HG03139 (cell line): ENCODE results near the gene PARVB.
"Not testable (repeated sequence)": the region's sequence is repeated elsewhere in the genome, so short reads cannot be mapped to it uniquely, and the experiment has no call there.

Source experiments
- ATAC-seq: cut with Tn5 transposase; IDR thresholded peaks from one replicate; pipeline ENCODE4 v1.9.1; 2021; ENCODE audit not compliant: unreplicated experiment

PARVB gene

GRCh38 chr22:44103735-44104480 is 79.8 kb downstream of the PARVB start:
- ATAC-seq, result no peak

DNA sequence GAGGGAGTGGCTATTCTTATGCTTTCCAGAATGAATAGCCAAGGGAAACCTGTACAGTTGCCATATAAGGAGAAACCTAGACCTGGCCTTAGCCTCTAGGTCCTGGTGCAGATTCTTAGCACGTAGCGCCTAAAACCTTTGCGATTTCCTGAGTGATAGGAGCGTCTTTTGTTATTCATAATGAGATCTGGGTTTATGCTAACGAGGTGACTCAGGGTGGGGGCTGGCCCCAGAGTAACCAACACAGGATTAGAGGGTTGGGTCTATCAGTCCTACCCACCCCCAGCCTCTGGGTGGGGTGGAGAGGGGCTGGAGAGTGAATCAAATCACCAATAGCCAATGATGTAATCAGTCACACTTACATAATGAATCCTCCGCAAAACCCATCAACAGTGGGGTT is 83.2 kb downstream of the PARVB start:
- no peak for ATAC-seq

DNA sequence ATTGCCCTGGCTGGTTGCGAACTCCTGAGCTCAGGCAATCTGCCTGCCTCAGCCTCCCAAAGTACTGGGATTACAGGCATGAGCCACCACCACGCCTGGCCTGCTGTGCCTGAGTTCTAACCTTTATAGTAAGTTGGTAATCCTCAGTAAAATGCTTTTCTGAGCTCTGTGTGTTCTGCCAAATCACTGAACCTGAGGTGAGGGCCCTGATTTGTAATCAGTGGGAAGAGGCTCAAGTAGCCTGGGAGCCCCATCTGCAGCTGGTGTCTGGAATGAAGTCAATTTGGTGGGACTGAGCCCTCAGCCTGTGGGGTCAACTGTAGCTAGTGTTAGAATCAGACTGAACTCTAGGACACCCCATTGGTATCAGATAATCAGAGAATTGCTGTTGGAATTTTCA is 84.0 kb downstream of the PARVB start:
- no peak for ATAC-seq

GRCh38 chr22:44108806-44109385 is 84.8 kb downstream of the PARVB start:
- ATAC-seq, result no peak

DNA sequence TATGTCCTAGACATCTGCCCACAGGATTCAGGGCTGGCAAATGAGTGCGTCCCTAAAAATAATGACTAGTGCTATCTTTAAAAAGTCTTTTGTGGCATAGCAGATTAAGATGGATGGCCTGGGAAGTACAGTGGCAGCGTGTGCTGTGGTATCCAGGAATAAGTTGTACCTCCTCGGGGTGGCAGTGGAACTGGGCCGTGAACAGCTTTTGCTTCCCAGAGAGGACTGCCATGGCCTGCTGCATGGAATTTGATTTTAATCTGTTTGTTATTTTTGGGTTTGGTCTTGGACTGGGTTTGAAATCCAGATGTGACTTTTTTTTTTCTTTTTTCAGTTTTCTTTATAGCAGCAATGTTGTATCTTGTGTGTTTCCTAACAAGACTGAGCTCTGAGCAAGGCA is 85.3 kb downstream of the PARVB start:
- ATAC-seq, result no peak

- not testable (repeated sequence) for ATAC-seq
These were observed 86.6 kb downstream of the PARVB start for GRCh38 chr22:44110656-44111055.

GRCh38 chr22:44111562-44112155 is 87.6 kb downstream of the PARVB start:
- no peak for ATAC-seq

DNA sequence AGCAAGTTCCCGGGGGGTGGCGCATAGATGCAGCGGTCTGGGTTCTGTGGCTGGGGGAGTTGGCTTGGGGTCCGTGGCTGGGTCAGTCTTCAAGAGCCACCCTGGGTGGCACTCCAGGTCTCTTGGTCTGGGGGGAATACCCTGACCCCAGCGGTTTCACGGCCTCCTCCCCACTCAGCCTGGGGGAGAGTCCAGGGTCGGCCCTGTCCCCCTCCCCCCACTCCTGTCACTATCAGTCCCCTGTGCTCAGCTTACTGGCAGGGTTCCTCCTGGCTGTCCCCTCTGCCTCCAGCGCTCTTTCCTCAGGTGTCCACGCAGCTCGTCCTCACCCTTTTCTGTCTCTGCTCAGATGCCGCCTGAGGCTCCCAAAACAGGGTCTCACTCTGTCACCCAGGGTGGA is 88.1 kb downstream of the PARVB start:
- ATAC-seq, result no peak

DNA sequence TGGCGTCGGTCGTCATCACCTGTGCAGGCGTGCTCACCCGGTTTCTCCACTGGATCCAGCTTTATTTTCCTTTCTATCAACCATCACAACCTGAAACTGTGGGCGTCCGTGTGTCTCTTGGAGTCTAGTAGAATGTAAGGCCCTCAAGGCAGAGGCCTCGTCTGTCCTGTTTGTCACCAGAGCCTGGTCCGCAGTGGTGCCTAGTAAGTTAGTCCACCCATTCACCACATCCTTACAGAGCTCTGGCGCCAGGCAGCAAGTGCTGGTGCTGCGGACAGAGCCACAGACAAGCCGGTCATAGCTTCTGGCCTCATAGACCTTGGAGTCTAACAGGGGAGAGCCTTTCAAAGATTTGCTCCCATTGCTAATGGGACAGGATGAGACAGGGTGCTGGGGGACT is 92.2 kb downstream of the PARVB start:
- ATAC-seq, result no peak

DNA sequence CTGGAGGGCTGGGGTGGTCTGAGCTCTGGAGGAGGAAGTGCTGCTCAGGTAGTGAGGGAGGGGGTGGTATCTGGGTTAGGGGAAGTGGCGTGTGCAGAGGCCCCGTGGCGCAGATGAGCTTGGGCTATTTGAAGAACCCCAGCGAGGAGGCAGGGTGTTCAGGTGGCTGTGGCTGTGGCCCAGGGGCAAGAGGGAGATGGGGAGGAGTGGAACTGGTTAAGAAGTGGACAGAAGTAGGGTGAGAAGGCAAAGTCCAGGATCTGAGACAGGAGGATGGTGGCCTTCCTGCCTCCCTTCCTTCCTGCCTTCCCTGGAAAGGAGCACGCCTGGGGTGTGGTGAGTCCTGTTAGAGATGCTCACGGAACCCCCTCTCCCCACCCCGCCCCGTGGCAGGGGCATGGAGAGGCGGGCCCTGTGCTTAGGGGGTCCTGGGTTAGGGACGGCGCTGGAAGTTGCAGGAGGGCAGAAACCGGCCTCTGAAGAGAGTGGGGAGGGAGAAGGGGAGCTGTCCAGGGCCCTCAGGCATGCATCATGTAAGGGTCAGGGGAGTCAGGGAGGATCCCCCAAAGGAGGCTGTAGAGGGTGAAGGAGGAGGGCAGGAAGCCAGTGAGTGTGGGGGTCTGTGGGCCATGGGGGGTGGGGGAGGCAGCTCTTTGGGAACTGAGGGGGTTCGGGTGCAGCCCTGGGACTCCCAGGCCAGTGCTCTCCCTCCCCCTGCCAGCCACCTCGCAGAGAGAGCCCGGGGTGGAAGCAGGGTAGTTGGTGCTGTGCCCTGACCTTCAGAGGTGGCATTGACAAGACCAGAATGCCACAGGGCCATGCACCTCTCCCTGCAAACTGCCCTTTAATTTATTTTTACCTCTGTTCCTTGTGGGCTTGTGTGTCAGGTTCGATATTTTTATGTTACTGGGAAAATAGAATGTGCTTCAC is 92.9 kb downstream of the PARVB start:
- no peak for ATAC-seq

- no peak for ATAC-seq
These were observed 93.6 kb downstream of the PARVB start for GRCh38 chr22:44117746-44118145.

GRCh38 chr22:44118645-44119315 is 94.7 kb downstream of the PARVB start:
- no peak for ATAC-seq

DNA sequence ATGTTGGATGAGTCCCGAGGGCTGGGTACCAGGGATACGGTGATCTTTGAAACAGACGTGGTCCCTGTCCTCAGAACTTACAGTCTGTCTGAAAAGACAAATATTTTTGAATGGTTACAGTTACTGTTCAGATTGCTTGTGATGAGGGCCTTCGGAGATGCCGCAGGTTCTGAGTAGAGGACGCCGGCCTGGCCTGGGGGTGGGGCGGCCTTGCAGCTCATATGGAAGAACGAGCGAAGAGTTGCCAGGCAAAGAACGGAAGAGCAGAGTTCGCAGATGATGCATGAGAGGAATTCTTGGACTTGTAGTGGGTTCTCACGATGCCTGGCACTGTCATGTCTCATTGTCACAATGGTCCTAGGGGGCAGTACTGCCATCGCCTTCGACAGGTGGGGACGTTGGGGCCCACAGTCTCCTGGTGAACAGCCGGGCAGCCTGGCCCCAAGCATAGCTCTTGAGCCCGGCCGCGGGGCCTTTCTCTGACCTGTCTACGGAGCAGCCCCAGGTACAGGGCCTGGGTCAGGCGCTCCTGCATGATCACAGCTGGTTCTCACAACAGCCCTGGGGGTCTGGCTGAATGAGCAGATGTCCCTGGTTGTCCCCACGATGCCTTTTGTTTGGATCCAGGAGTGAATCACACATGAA is 95.7 kb downstream of the PARVB start:
- no peak for ATAC-seq

- no peak for ATAC-seq
These were observed 96.2 kb downstream of the PARVB start for GRCh38 chr22:44120314-44120704.

- no peak for ATAC-seq
These were observed 101.3 kb downstream of the PARVB start for GRCh38 chr22:44125421-44125820.

DNA sequence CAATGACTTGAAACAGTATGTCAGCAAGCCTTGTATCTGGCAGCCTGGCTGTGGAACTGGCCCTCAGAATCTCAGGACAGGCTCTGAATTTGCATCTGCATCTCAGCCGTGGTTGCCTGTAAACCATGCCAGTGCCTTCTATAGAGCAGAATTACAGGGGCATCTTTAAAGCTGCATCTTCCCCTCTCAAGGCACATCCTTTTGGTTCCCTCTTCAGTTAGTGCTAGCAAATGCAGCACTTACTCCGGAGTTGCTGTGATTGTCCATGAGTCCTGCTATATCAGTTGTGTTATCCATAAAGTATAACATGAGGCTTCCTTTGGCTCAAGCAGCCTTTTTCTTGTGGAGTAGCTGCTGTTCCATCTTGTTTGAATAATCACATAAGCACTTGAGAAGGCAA is 102.7 kb downstream of the PARVB start:
- no peak for ATAC-seq

- no peak for ATAC-seq
These were observed 103.3 kb downstream of the PARVB start for GRCh38 chr22:44127356-44127755.

DNA sequence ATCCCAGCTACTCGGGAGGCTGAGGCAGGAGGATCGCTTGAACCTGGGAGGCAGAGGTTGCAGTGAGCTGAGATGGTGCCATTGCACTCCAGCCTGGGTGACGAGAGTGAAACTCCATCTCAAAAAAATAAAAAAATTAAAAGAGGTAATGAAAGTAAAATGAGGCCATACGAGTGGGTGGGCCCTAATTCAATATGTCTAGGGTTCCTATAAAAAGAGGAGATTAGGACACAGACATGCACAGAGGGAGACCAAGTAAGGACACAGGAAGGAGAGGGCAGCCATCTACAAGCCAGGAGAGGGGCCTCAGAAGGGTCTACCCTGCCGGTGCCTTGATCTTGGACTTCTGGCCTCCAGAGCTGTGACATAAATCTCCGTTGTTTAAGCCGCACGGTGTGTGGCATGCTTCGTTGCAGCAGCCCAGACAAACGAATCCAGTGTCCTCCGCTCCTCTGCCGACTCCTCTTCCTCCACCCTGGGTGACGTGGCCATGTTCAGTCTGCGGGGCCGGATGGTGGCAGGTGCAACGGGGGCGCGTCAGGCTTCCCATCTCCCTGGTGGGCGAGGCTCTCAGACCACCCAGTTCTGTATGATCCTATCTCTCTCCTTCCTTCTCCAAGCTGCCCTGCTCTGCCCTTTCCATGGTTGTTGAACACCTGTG is 105.0 kb downstream of the PARVB start:
- no peak for ATAC-seq

DNA sequence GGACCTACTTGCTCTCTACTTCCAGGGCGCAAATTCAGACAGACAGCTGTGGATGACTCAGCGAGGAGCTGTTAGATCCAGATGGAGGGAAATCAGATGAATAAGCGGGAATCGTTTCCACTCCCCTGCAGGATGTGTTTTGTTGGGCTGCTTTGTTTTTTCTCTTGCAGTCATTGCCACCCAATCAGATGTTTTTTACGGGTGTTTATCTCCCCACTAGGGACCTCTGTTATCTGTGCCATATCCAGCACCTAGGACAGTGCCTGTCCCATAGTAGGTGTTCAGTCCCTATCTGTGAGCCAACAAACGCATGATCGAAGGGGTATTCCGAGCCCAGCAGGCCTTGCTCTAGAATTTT is 105.5 kb downstream of the PARVB start:
- ATAC-seq, result no peak
